Activated T-cell treated with anti-CD3 and anti-CD28 coated beads, Interleukin-2, amount 50 U/mL, for 48 hours (primary cell): ENCODE measurements around the gene MYOM1.

Experiments used
- DNase-seq, 2 experiments: peaks; one replicate each; pipeline ENCODE4 v3.0.0-alpha.2; 2020

The MYOM1 gene

GRCh38 chr18:3111523-3112240 lies 108.1 kb downstream of the MYOM1 start:
- no peak for DNase-seq

- DNase-seq = no peak
Observed at GRCh38 chr18:3110034-3110752, 109.6 kb downstream of the MYOM1 start.

GRCh38 chr18:3107740-3108151 lies 112.0 kb downstream of the MYOM1 start:
- DNase-seq = no peak

- DNase-seq = no peak
Observed at GRCh38 chr18:3104190-3105054, 115.3 kb downstream of the MYOM1 start.

- DNase-seq = no peak
Observed at GRCh38 chr18:3103576-3103975, 116.2 kb downstream of the MYOM1 start.

GRCh38 chr18:3102983-3103382 lies 116.8 kb downstream of the MYOM1 start:
- DNase-seq = no peak

GRCh38 chr18:3100498-3101132 lies 119.2 kb downstream of the MYOM1 start:
- no peak for DNase-seq

- no peak for DNase-seq
Observed at GRCh38 chr18:3099327-3099726, 120.4 kb downstream of the MYOM1 start.

- DNase-seq = no peak
Observed at GRCh38 chr18:3097082-3097481, 122.7 kb downstream of the MYOM1 start.

GRCh38 chr18:3095921-3096320 lies 123.8 kb downstream of the MYOM1 start:
- DNase-seq = no peak

- no peak for DNase-seq
Observed at GRCh38 chr18:3094338-3094684, 125.5 kb downstream of the MYOM1 start.

- DNase-seq = no peak
Observed at GRCh38 chr18:3093624-3094337, 126.0 kb downstream of the MYOM1 start.

- DNase-seq = no peak
Observed at GRCh38 chr18:3092727-3093126, 127.0 kb downstream of the MYOM1 start.

- no peak for DNase-seq
Observed at GRCh38 chr18:3089579-3089978, 130.2 kb downstream of the MYOM1 start.

- DNase-seq = no peak
Observed at GRCh38 chr18:3088449-3088848, 131.3 kb downstream of the MYOM1 start.

GRCh38 chr18:3086871-3087270 lies 132.9 kb downstream of the MYOM1 start:
- no peak for DNase-seq

- DNase-seq = no peak
Observed at GRCh38 chr18:3085612-3086011, 134.2 kb downstream of the MYOM1 start.

- no peak for DNase-seq
Observed at GRCh38 chr18:3084206-3084605, 135.6 kb downstream of the MYOM1 start.

GRCh38 chr18:3083766-3084165 lies 136.0 kb downstream of the MYOM1 start:
- DNase-seq = no peak

- no peak for DNase-seq
Observed at GRCh38 chr18:3081584-3081991, 138.2 kb downstream of the MYOM1 start.

- DNase-seq = no peak
Observed at GRCh38 chr18:3079653-3080052, 140.1 kb downstream of the MYOM1 start.

- DNase-seq = no peak
Observed at GRCh38 chr18:3075491-3075890, 144.3 kb downstream of the MYOM1 start.

GRCh38 chr18:3074087-3074486 lies 145.7 kb downstream of the MYOM1 start:
- no peak for DNase-seq
